NAMALWA (cell line): ENCODE results near the gene BCL2.

Experiments
- DNase-seq: peaks from one replicate; pipeline ENCODE4 v3.0.0-alpha.2; 2015; ENCODE audit warnings: low spot score

BCL2 gene

DNA sequence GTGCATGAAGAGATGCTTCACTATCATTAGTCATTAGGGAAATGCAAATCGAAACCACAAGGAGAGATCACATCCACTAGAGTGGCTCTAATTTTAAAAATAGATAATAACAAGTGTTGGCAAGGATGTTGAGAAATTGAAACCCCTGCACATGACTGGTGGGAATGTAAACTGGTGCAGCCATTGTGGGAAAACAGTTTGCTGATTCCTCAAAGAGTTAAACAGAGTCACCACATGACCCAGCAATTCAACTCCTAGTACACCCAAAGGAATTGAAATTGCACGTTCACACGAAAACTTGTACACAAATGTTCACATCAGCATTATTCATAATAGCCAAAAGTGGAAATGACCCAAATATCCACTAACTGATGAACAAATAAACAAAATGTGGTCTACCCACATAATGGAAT is 179.5 kb downstream of the BCL2 start:
- DNase-seq = peak; percentile 46

DNA sequence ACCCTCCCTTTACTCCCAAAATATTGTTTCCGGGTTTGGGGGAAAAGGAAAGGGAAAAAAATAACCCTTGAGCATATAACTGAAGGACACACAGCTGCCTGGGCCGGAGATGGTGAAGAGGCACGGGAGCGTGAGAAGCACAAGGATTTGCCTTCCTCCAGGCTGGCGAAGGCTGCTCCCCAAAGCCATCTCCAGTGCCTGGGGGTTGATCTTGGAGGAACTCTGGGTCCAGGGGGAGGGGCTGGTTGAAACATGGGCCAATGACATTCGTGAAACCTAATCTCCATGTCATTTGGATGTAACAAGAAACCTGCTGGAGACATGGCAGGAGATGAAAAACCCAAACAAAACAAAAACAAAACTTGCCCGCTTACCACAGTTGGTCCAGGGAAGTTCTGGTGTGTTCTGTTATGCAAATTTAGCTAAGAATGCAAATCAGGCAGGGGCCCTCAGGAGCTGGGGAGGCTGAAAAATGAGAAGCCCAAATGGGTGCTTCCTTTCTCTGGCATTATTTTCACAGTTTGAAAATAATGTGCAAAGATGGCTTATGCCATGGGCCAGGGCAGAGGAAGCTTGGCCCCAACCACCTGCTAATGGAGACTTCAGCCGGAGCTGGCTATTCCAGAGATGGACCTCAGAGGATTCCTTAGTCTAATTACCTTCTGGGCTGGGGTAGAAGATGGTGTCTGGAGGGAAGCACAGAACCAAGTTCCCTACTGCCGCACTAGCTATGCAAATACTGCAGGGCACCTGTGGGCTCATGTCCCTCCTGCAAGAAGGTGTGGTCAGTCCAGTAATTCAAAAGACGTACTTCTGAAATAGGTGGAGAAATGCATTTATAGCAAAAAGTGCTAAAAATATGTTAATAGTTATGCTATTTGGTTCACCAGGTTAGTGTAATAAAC is 180.9 kb downstream of the BCL2 start:
- peak; percentile 84 for DNase-seq

GRCh38 chr18:63137999-63138435 is 181.6 kb downstream of the BCL2 start:
- DNase-seq = peak; percentile 60

- DNase-seq = no peak
These were observed 184.5 kb downstream of the BCL2 start for GRCh38 chr18:63135101-63135500.

DNA sequence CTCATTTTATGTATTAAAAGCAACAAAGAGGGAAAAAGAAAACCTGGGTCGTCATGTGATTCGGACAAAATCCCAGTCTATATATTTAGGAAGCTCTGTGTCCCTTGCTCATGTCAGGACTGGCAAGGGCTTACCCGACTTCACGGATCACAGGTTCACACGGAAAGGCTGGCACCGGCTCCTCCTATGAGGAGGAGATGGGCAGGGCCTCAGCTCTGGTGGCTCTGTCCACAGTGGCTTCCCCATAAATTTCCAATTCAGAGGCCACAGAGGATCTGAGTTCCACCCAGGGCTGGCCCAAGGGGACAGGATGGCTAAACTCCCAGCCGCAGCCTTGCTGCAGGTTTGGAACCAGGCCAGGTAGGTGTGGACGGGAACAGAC is 186.8 kb downstream of the BCL2 start:
- DNase-seq = no peak

DNA sequence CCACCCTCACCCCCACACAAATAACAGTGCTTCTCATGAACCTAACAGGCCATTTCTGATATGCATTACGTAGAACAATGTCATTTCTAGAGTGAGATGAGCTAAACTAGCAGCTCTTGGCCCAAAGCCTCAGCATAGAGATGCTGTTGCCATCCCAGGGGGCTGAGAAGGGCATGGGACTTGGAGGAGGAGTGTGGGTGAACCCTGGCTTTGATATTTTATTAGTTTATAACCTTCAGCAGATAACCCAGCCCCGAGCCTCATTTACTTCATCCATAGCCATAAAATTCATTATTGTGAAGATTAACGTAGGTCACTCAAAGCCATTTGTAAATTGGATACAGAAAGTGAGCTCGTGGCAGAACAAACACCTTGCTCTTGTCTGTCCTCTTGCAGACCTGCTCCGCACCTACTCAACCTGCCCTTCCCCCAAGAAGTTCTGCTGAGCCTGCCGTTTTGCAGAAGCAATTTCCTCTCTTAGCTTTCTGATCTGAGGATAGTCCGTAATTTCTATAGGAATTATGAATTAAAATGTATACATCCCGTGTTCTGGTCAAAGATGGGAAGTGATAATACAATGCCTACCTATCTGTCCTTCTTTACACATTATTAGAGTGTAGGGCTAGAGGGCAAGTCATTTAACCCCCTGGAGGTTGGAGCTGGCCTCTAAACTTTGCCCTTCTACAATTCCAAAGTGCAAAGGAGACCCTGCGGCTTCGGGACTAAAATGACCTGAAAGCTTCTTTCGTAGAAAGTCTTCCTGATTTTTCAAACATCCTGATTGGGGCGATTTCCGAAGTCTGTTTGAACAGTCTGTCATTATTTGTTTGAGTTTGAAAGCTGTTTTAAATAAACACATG is 187.4 kb downstream of the BCL2 start:
- no peak for DNase-seq

GRCh38 chr18:63131106-63131958 is 188.2 kb downstream of the BCL2 start:
- DNase-seq = peak; percentile 72

DNA sequence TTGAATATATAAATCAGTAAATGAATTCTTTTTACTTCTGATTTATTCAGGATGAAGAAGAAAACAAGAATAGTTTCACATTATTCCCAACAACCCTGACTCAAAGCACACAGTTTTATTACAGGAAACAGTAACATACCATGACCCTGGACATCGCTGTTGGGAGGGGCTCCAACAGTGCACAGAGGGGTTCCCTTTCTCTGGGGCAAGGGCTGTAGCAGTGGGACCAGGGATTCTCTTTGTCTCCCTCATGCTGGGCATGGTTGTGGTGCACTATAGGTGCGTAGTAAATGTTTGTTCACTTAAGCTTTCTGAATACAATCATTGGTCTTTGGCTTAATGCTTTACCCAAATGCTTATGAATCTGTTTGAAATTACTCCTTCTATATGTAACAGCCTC is 189.4 kb downstream of the BCL2 start:
- DNase-seq = no peak

DNA sequence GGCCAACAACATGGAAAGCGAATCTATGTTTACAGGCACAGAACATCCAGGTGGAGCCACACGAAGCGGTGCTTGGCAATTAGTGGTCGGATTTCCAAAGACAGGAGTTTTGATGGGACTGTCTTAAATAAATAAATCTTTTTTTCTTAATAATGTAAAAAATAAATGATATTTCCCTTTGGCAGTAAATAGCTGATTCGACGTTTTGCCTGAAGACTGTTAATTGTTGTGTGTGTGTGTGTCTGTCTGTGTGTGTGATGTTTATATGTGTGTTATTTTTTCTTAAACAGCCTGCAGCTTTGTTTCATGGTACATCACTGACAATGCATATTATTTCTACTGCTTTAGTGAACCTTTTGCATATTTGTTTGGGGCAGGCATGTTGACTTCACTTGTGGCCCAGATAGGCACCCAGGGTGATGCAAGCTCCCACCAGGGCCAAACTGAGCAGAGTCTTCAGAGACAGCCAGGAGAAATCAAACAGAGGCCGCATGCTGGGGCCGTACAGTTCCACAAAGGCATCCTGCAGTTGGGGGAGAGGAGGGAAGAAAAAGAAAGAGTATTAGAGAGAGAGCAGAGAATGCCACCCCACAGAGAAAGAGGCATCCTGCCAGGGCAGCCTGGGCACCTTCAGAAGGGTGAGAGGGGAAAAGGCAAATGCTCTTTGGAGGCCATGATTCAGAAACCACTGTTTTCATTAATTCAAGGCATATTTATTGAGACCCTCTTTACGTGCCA is 191.2 kb downstream of the BCL2 start:
- no peak for DNase-seq

GRCh38 chr18:63126134-63127069 is 193.2 kb downstream of the BCL2 start:
- DNase-seq = no peak

DNA sequence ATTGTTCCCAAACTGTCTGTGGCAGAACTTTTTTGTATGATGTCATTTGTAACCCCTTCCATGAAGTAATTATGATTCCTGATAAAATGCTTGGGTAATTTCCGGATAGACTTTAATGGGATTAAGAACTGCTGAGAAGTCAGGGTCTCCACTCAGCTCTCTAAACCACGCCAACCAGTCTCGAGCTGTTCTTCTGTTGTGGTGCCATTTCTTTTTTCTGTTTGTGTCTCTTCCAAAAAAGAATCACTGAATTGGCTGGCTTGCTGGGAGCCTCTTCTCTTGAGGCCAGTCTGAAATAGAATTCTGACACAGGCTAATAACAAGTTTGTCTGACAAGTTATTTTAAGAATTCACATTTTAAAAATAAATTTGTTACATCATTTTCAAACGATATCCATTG is 198.9 kb downstream of the BCL2 start:
- no peak for DNase-seq

DNA sequence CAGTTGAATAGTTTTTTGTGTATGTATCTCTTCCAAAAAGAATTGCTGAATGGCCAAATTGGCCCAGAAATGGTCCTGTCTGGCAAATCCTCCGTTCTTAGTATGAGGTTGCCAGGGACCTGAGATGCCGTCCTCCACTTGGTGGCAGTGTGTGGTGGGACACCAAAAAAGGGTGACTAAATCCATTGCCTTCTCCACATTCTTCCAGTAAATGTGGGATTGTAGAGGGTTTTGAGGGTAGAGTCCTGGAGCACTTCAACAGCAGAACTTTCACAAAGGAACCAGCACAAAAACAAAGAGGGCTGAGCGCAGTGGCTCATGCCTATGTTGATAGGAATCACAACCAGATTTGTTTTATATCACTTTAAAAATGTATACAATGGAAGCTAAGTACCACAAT is 199.9 kb downstream of the BCL2 start:
- peak; percentile 21 for DNase-seq

DNA sequence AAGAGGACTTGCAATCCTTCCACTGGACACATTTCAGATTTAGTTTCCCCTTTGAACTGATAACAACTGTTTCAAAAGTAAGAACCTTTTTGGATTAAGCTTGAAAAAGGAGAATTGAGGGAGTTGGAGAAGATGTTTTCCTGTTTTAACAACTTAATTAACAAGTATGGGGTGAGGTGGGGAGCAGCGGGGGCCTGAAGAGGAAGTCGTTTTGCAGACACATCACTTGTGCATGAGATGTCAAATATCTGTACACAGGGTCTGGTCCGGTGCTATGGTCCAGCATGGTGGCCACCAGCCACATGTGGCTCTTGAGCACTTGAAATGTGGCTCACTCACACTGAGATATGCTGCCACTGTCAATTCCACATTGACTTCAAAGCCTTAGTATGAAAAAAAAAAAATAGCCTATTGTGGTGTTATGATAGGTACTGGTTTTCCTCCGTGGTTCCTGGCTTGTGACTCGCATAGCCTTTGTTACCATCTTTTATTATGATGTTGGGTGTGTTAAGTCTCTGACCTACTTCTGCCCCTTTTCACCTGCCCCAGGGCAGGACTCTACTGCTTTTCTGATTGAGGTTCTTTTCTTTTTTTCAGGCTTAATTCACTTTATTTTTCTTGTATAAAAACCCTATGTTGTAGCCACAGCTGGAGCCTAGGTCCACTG is 205.5 kb downstream of the BCL2 start:
- DNase-seq = no peak

GRCh38 chr18:63112706-63113105 is 206.9 kb downstream of the BCL2 start:
- DNase-seq = no peak

DNA sequence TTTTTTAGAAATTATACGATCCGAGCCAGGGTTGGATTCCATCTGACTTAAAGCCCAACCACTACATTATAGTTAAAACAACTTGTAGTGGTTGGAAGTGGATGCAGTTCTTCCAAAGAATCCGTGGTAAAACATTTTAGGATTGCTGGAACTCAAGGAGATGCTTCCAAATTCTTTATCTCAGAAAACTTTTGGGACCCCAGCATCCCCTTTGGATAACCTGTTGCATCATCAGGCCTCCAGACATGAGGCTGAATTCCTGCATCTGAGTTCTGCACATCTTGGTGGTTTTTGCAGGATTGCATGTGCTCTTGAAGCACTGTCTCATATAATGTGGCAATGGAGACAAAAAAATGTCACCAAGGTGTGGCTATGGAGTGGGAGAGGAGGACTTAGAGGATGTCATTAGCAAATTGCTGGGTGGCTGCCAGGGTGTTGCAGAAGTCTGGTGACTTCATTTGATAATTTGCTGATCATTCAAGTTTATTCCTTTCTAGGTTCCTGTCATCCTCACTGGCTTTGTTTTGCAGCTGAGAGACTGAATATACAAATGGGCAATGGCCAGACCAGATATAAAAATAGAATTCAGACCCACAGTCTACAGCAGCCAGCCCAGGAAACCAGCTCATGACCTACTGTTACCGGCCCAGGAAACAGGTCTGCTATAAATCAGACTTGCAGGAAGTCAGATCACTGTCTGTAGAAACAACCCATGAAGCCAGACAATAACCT is 207.7 kb downstream of the BCL2 start:
- no peak for DNase-seq

DNA sequence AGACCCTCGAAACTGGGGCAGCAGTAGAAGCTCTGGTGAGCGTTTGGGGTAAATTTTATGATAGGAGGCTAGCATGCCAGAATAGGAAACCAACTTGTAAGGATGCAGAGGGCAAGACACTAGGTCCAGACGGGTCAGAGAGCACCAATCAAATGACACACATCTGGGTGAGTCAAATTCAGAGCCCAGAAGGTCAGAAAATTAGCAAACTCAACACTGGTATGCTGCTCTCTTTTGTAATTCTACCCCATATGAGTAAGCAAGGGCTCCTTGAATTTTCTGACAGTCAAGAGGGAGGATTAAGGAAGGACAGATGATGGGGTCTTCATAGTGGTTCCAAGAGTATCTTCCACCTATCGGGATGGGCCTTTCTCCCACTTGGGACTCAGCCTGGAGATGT is 209.8 kb downstream of the BCL2 start:
- DNase-seq = no peak

- no peak for DNase-seq
These were observed 210.5 kb downstream of the BCL2 start for GRCh38 chr18:63109022-63109421.

- no peak for DNase-seq
These were observed 211.6 kb downstream of the BCL2 start for GRCh38 chr18:63107931-63108330.
